IMR-90 (cell line): ENCODE results near the gene SCAF4. TPM values are rescaled to one million over a fixed set of nuclear protein-coding genes. Genes with fewer than 3 reads are reported as not detected.

ENCODE experiments used
- ATAC-seq: fragments of 200-7000 bp; cut with Tn5 transposase; 2 replicates; pipeline ENCODE4 v1.9.1; 2020; ENCODE audit warnings: low read depth, mild to moderate bottlenecking, moderate library complexity
- BruUV-seq: library from RNA; stranded (reverse); fragments of 400-500 nt; replicated peaks from 2 replicates; lab custom pipeline; 2021; lab: Mats Ljungman, UMichigan
- CTCF ChIA-PET: fragments of 300-600 bp; formaldehyde crosslinking; extraction: SDS; loops from one replicate; lab custom pipeline; 2021; ENCODE audit warnings: antibody characterized with exemption; lab: Yijun Ruan, JAX
- POLR2A ChIA-PET: fragments of 300-600 bp; sonication (Branson Sonifier 250); formaldehyde crosslinking; loops from one replicate; lab custom pipeline; 2022; ENCODE audit warnings: antibody characterized with exemption; ENCODE audit not compliant: unreplicated experiment; lab: Charles Lee
- DNase-seq: peaks from one replicate; pipeline ENCODE4 v3.0.0; 2013
- H2AFZ ChIP-seq: replicated peaks from 2 replicates; pipeline ENCODE3; 2013; ENCODE audit warnings: low read length, mild to moderate bottlenecking; ENCODE audit not compliant: poor library complexity
- H2AK5ac ChIP-seq: 2 replicates; pipeline ENCODE4 v1.6.1; 2013; ENCODE audit warnings: low read depth, low read length, inconsistent platforms
- H2AK9ac ChIP-seq: replicated peaks from 2 replicates; pipeline ENCODE3; 2013; ENCODE audit warnings: mild to moderate bottlenecking, low read depth, low read length, moderate library complexity; ENCODE audit not compliant: poor library complexity
- H2BK120ac ChIP-seq: 2 replicates; pipeline ENCODE4 v1.6.1; 2013; ENCODE audit warnings: low read depth, low read length, inconsistent platforms
- H2BK15ac ChIP-seq: 3 replicates; pipeline ENCODE4 v1.6.1; 2013; ENCODE audit warnings: low read depth, low read length, inconsistent platforms
- H2BK20ac ChIP-seq: 2 replicates; pipeline ENCODE4 v1.6.1; 2013; ENCODE audit warnings: low read depth, mild to moderate bottlenecking, inconsistent platforms, low read length, moderate library complexity
- H2BK5ac ChIP-seq: 2 replicates; pipeline ENCODE4 v1.6.1; 2013; ENCODE audit warnings: mild to moderate bottlenecking, low read depth, low read length, inconsistent platforms; ENCODE audit not compliant: poor library complexity, severe bottlenecking
- H3K14ac ChIP-seq: replicated peaks from 2 replicates; pipeline ENCODE4 v1.6.1; 2013; ENCODE audit warnings: low read depth, low read length, inconsistent platforms
- H3K18ac ChIP-seq: 2 replicates; pipeline ENCODE4 v1.6.1; 2013; ENCODE audit warnings: low read depth, low read length, control low read depth
- H3K23ac ChIP-seq: 2 replicates; pipeline ENCODE4 v1.6.1; 2013; ENCODE audit warnings: low read depth, low read length, inconsistent platforms
- H3K27ac ChIP-seq: 2 replicates; pipeline ENCODE4 v1.5.1; 2013; ENCODE audit warnings: mild to moderate bottlenecking, control low read depth, low read length; ENCODE audit not compliant: insufficient read depth
- H3K27me3 ChIP-seq: 2 replicates; pipeline ENCODE4 v1.6.1; 2013; ENCODE audit warnings: low read length; ENCODE audit not compliant: control insufficient read depth, insufficient read depth
- H3K36me3 ChIP-seq: 2 replicates; pipeline ENCODE4 v1.6.1; 2013; ENCODE audit warnings: low read length, mixed read lengths; ENCODE audit not compliant: control insufficient read depth, insufficient read depth
- H3K4ac ChIP-seq: 2 replicates; pipeline ENCODE4 v1.6.1; 2013; ENCODE audit warnings: low read depth, low read length, inconsistent platforms
- H3K4me1 ChIP-seq: 2 replicates; pipeline ENCODE4 v1.6.1; 2013; ENCODE audit warnings: low read length, mixed read lengths; ENCODE audit not compliant: control insufficient read depth, insufficient read depth
- H3K4me2 ChIP-seq: 2 replicates; pipeline ENCODE4 v1.6.1; 2013; ENCODE audit warnings: low read depth, mild to moderate bottlenecking, control low read depth, low read length, moderate library complexity
- H3K4me3 ChIP-seq: 2 replicates; pipeline ENCODE4 v1.5.1; 2013; ENCODE audit warnings: low read depth, mild to moderate bottlenecking, control low read depth, low read length, moderate library complexity; ENCODE audit not compliant: insufficient read depth
- H3K56ac ChIP-seq: 2 replicates; pipeline ENCODE4 v1.6.1; 2013; ENCODE audit warnings: low read length, inconsistent platforms; ENCODE audit not compliant: insufficient read depth; ENCODE audit errors: extremely low read depth
- H3K79me1 ChIP-seq, 2 experiments: 2 replicates each; pipeline ENCODE4 v1.6.1; 2013; ENCODE audit warnings: low read length in 2 of 2, inconsistent platforms in 1 of 2, low read depth in 1 of 2
- H3K9ac ChIP-seq: 2 replicates; pipeline ENCODE4 v1.6.1; 2013; ENCODE audit warnings: low read depth, low read length, control low read depth
- H3K9me1 ChIP-seq: 2 replicates; pipeline ENCODE4 v1.6.1; 2013; ENCODE audit warnings: low read length, inconsistent platforms; ENCODE audit not compliant: insufficient read depth
- H3K9me3 ChIP-seq: 2 replicates; pipeline ENCODE4 v1.6.1; 2013; ENCODE audit warnings: low read length; ENCODE audit not compliant: control insufficient read depth, insufficient read depth
- H4K20me1 ChIP-seq: 2 replicates; pipeline ENCODE4 v1.6.1; 2013; ENCODE audit warnings: low read length, inconsistent platforms; ENCODE audit not compliant: insufficient read depth
- H4K5ac ChIP-seq: 2 replicates; pipeline ENCODE4 v1.6.1; 2013; ENCODE audit warnings: mild to moderate bottlenecking, low read depth, low read length, control low read depth
- H4K8ac ChIP-seq, 2 experiments: 2 replicates each; pipeline ENCODE4 v1.6.1; 2013; ENCODE audit warnings: low read depth in 2 of 2, low read length in 2 of 2, control low read depth in 1 of 2, inconsistent platforms in 1 of 2
- H4K91ac ChIP-seq: 2 replicates; pipeline ENCODE4 v1.6.1; 2013; ENCODE audit warnings: low read depth, low read length, inconsistent platforms; ENCODE audit not compliant: insufficient read depth
- BHLHE40 ChIP-seq: fragments of 150-350 bp; IDR thresholded peaks from 2 replicates; pipeline ENCODE4 v1.6.1; 2016; ENCODE audit warnings: mild to moderate bottlenecking, low read depth, low read length
- CEBPB ChIP-seq: IDR thresholded peaks from 2 replicates; pipeline ENCODE4 v1.6.1; 2012; ENCODE audit warnings: low read depth, low read length, improper control_type of control experiment
- CHD1 ChIP-seq: IDR thresholded peaks from 2 replicates; pipeline ENCODE4 v1.6.1; 2012; ENCODE audit warnings: low read depth, low read length, improper control_type of control experiment
- FOS ChIP-seq: fragments of 150-350 bp; IDR thresholded peaks from 2 replicates; pipeline ENCODE4 v1.6.1; 2016; ENCODE audit warnings: low read depth, low read length
- MAFK ChIP-seq: IDR thresholded peaks from 2 replicates; pipeline ENCODE4 v1.6.1; 2012; ENCODE audit warnings: low read depth, low read length, improper control_type of control experiment
- MAZ ChIP-seq: IDR thresholded peaks from 2 replicates; pipeline ENCODE4 v1.6.1; 2012; ENCODE audit warnings: low read depth, mild to moderate bottlenecking, low read length, improper control_type of control experiment, moderate library complexity, borderline replicate concordance
- MXI1 ChIP-seq: IDR thresholded peaks from 2 replicates; pipeline ENCODE4 v1.6.1; 2012; ENCODE audit warnings: low read depth, mild to moderate bottlenecking, low read length, moderate library complexity, borderline replicate concordance
- NFE2L2 ChIP-seq: fragments of 150-350 bp; IDR thresholded peaks from 2 replicates; pipeline ENCODE4 v1.6.1; 2016; ENCODE audit warnings: low read depth, mild to moderate bottlenecking, low read length
- POLR2A ChIP-seq: IDR thresholded peaks from 2 replicates; pipeline ENCODE4 v1.6.1; 2012; ENCODE audit warnings: mild to moderate bottlenecking, low read depth, low read length
- RAD21 ChIP-seq: IDR thresholded peaks from 2 replicates; pipeline ENCODE4 v1.6.1; 2012; ENCODE audit warnings: low read length, improper control_type of control experiment
- RCOR1 ChIP-seq: IDR thresholded peaks from 2 replicates; pipeline ENCODE4 v1.6.1; 2012; ENCODE audit warnings: mild to moderate bottlenecking, low read length, improper control_type of control experiment; ENCODE audit not compliant: insufficient replicate concordance
- RFX5 ChIP-seq: IDR thresholded peaks from 2 replicates; pipeline ENCODE4 v1.8.0; 2012; ENCODE audit warnings: low read depth, mild to moderate bottlenecking, low read length, moderate library complexity
- SMC3 ChIP-seq: fragments of 150-350 bp; IDR thresholded peaks from 2 replicates; pipeline ENCODE4 v1.6.1; 2016; ENCODE audit warnings: low read depth, mild to moderate bottlenecking, antibody characterized with exemption, low read length, moderate library complexity
- WGBS, 2 experiments: methylation state at CpG; one replicate each; pipeline versions ENCODE4 v1.1.5 to v1.1.7; 2013; ENCODE audit warnings: missing lambda C conversion rate in 2 of 2; ENCODE audit not compliant: insufficient read length in 1 of 2; ENCODE audit errors: extremely low coverage in 2 of 2; 5-methylcytosine and 5-hydroxymethylcytosine counted together
- dilution Hi-C: fragments of 300-500 bp; cut with HindIII; formaldehyde crosslinking; loops from one replicate; pipeline ENCODE4 v1.14.3; 2018; ENCODE audit warnings: low sequenced_read_pairs; ENCODE audit not compliant: unreplicated experiment
- in situ Hi-C: fragments of 300-500 bp; cut with MboI; formaldehyde crosslinking; loops from 3 replicates; pipeline ENCODE4 v1.14.3; 2019; ENCODE audit warnings: low sequenced_read_pairs, inconsistent platforms, mixed read lengths
- intact Hi-C: fragments of 100-400 bp; cut with micrococcal nuclease; formaldehyde crosslinking; loops from 2 replicates; pipeline ENCODE4 v1.10.0; 2022
- polyA plus RNA-seq, 3 experiments: library from polyadenylated mRNA; depleted of rRNA; stranded (reverse); fragments of >200 nt; gene quantifications; 2 replicates each; pipeline ENCODE4 v1.2.3, GENCODE V29; 2012; ENCODE audit warnings: low replicate concordance in 1 of 3
- total RNA-seq: library from RNA; depleted of rRNA; stranded (reverse); fragments of >200 nt; gene quantifications from 2 replicates; pipeline ENCODE4 v1.2.3, GENCODE V29; 2012
- TF ChIP-seq, protein P1 (sequence below): fragments of 150-350 bp; IDR thresholded peaks from 2 replicates; pipeline ENCODE4 v1.6.1; 2017; ENCODE audit warnings: mild to moderate bottlenecking, antibody characterized with exemption, low read length, low read depth
- TF ChIP-seq, protein P2 (sequence below): conservative IDR thresholded peaks from 2 replicates; pipeline ENCODE4 v1.5.1; 2012; ENCODE audit warnings: mild to moderate bottlenecking, low read depth, low read length, improper control_type of control experiment

SCAF4 gene
- total and polyA plus RNA-seq, 2 of the 4 experiments (the other 2 are of a cell fraction): 2.7 to 12.1 TPM

DNA sequence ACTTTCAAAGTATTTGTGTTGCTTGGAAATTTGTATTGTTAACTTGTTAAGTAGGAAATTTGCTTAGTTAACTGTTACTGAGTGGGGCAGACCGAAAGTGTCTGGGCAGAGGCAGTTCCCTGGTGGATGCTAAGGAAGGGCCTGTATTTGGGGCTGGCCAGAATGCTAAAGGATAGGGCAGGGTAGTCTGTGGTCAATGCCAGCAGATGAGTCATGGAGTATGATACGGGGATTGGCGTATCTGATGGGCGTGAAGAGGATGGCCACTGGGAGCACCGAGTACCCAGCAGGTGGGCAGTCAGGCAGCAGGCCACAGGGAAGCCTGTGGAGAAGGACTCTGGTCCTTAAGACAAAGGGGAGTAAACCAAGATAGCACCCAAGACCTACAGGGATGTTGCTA is 46.6 kb upstream of the SCAF4 start:
- Histone ChIP-seq H2AK5ac (no peak overlapping the region), H3K27ac (no peak overlapping the region), H3K4ac (no peak overlapping the region), H3K14ac (no peak overlapping the region), H3K18ac (no peak overlapping the region), H3K4me2 (no peak overlapping the region), H4K8ac (no peak overlapping the region), H3K9me3 (no peaks in the 10 kb centered on the region), H4K91ac (no peak overlapping the region), H3K9me1 (no peaks in the 10 kb centered on the region), H3K36me3 (no peaks in the 10 kb centered on the region), H2AFZ (no peak overlapping the region), H3K23ac (no peak overlapping the region), H4K20me1 (no peaks in the 10 kb centered on the region), H3K56ac (no peak overlapping the region), H3K9ac (no peak overlapping the region), H3K4me3 (no peak overlapping the region), H4K5ac (no peak overlapping the region), H2BK120ac (no peak overlapping the region), H2BK5ac (no peak overlapping the region), H3K27me3 (peaks cover 2% of the 10 kb centered on the region; the same call in 1 of the 2 replicates), H2BK15ac (no peak overlapping the region), H2AK9ac (no peak overlapping the region), H3K79me1 (no peaks in the 10 kb centered on the region), H2BK20ac (no peak overlapping the region), H3K4me1 (no peaks in the 10 kb centered on the region)
- POLR2A ChIA-PET: no interaction called here
- intact Hi-C loops (no loop called here), in situ Hi-C loops (no loop called here), dilution Hi-C loops (no loop called here)
- WGBS, 2 experiments: 97% methylated on average over 4 of the region's 5 CpGs; no CpG with 5 or more reads in 1 of the 2 experiments
- CTCF ChIA-PET: no interaction called here
- BruUV-seq: no TSS peak
- DNase-seq (no peak), ATAC-seq (no peak)
- TF ChIP-seq FOS (no peak), CHD1 (no peak), CEBPB (no peak), MXI1 (no peak), MAFK (no peak), BHLHE40 (no peak), RFX5 (no peak), RAD21 (no peak), NFE2L2 (no peak), POLR2A (no peak), RCOR1 (no peak), SMC3 (no peak), MAZ (no peak)
- TF ChIP-seq, protein P1, sequence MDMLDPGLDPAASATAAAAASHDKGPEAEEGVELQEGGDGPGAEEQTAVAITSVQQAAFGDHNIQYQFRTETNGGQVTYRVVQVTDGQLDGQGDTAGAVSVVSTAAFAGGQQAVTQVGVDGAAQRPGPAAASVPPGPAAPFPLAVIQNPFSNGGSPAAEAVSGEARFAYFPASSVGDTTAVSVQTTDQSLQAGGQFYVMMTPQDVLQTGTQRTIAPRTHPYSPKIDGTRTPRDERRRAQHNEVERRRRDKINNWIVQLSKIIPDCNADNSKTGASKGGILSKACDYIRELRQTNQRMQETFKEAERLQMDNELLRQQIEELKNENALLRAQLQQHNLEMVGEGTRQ: no peak
- TF ChIP-seq, protein P2, sequence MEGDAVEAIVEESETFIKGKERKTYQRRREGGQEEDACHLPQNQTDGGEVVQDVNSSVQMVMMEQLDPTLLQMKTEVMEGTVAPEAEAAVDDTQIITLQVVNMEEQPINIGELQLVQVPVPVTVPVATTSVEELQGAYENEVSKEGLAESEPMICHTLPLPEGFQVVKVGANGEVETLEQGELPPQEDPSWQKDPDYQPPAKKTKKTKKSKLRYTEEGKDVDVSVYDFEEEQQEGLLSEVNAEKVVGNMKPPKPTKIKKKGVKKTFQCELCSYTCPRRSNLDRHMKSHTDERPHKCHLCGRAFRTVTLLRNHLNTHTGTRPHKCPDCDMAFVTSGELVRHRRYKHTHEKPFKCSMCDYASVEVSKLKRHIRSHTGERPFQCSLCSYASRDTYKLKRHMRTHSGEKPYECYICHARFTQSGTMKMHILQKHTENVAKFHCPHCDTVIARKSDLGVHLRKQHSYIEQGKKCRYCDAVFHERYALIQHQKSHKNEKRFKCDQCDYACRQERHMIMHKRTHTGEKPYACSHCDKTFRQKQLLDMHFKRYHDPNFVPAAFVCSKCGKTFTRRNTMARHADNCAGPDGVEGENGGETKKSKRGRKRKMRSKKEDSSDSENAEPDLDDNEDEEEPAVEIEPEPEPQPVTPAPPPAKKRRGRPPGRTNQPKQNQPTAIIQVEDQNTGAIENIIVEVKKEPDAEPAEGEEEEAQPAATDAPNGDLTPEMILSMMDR: no peak
